IMR-90 (cell line): ENCODE results near the gene IRAK3.

Source experiments
- CEBPB ChIP-seq: IDR thresholded peaks from 2 replicates; pipeline ENCODE4 v1.6.1; 2012; ENCODE audit warnings: low read depth, low read length, improper control_type of control experiment
- CHD1 ChIP-seq: IDR thresholded peaks from 2 replicates; pipeline ENCODE4 v1.6.1; 2012; ENCODE audit warnings: low read depth, low read length, improper control_type of control experiment
- FOS ChIP-seq: fragments of 150-350 bp; IDR thresholded peaks from 2 replicates; pipeline ENCODE4 v1.6.1; 2016; ENCODE audit warnings: low read depth, low read length
- MAFK ChIP-seq: IDR thresholded peaks from 2 replicates; pipeline ENCODE4 v1.6.1; 2012; ENCODE audit warnings: low read depth, low read length, improper control_type of control experiment
- MAZ ChIP-seq: IDR thresholded peaks from 2 replicates; pipeline ENCODE4 v1.6.1; 2012; ENCODE audit warnings: low read depth, mild to moderate bottlenecking, low read length, improper control_type of control experiment, moderate library complexity, borderline replicate concordance
- MXI1 ChIP-seq: IDR thresholded peaks from 2 replicates; pipeline ENCODE4 v1.6.1; 2012; ENCODE audit warnings: low read depth, mild to moderate bottlenecking, low read length, moderate library complexity, borderline replicate concordance
- POLR2A ChIP-seq: IDR thresholded peaks from 2 replicates; pipeline ENCODE4 v1.6.1; 2012; ENCODE audit warnings: mild to moderate bottlenecking, low read depth, low read length
- RAD21 ChIP-seq: IDR thresholded peaks from 2 replicates; pipeline ENCODE4 v1.6.1; 2012; ENCODE audit warnings: low read length, improper control_type of control experiment
- RCOR1 ChIP-seq: IDR thresholded peaks from 2 replicates; pipeline ENCODE4 v1.6.1; 2012; ENCODE audit warnings: mild to moderate bottlenecking, low read length, improper control_type of control experiment; ENCODE audit not compliant: insufficient replicate concordance
- SMC3 ChIP-seq: fragments of 150-350 bp; IDR thresholded peaks from 2 replicates; pipeline ENCODE4 v1.6.1; 2016; ENCODE audit warnings: low read depth, mild to moderate bottlenecking, antibody characterized with exemption, low read length, moderate library complexity
- TF ChIP-seq, protein P1 (sequence below): conservative IDR thresholded peaks from 2 replicates; pipeline ENCODE4 v1.5.1; 2012; ENCODE audit warnings: mild to moderate bottlenecking, low read depth, low read length, improper control_type of control experiment
- TF ChIP-seq, protein P2 (sequence below): fragments of 150-350 bp; IDR thresholded peaks from 2 replicates; pipeline ENCODE4 v1.6.1; 2017; ENCODE audit warnings: mild to moderate bottlenecking, antibody characterized with exemption, low read length, low read depth

- TF ChIP-seq, protein P1, sequence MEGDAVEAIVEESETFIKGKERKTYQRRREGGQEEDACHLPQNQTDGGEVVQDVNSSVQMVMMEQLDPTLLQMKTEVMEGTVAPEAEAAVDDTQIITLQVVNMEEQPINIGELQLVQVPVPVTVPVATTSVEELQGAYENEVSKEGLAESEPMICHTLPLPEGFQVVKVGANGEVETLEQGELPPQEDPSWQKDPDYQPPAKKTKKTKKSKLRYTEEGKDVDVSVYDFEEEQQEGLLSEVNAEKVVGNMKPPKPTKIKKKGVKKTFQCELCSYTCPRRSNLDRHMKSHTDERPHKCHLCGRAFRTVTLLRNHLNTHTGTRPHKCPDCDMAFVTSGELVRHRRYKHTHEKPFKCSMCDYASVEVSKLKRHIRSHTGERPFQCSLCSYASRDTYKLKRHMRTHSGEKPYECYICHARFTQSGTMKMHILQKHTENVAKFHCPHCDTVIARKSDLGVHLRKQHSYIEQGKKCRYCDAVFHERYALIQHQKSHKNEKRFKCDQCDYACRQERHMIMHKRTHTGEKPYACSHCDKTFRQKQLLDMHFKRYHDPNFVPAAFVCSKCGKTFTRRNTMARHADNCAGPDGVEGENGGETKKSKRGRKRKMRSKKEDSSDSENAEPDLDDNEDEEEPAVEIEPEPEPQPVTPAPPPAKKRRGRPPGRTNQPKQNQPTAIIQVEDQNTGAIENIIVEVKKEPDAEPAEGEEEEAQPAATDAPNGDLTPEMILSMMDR: no peak
- TF ChIP-seq, protein P2, sequence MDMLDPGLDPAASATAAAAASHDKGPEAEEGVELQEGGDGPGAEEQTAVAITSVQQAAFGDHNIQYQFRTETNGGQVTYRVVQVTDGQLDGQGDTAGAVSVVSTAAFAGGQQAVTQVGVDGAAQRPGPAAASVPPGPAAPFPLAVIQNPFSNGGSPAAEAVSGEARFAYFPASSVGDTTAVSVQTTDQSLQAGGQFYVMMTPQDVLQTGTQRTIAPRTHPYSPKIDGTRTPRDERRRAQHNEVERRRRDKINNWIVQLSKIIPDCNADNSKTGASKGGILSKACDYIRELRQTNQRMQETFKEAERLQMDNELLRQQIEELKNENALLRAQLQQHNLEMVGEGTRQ: no peak
- TF ChIP-seq RAD21 (no peak), POLR2A (no peak), RCOR1 (no peak), CEBPB (no peak), MXI1 (no peak), FOS (no peak), MAFK (no peak), SMC3 (no peak), MAZ (no peak), CHD1 (no peak)
Measured at GRCh38 chr12:66143868-66144267, 45.1 kb upstream of the IRAK3 start.
